ENCODE data around the gene TMBIM4. TPM values are rescaled to one million over a fixed set of nuclear protein-coding genes. Genes with fewer than 3 reads are reported as not detected.
"Not testable (repeated sequence)": the region's sequence is repeated elsewhere in the genome, so short reads cannot be mapped to it uniquely, and the experiment has no call there.

Gene TMBIM4
- 35.1 TPM for total RNA-seq

- DNase-seq (ENCODE audit: low spot score in 2 of 2) (peak; percentile 75 to 78), FAIRE-seq (no peak)
Measured at GRCh38 chr12:66169221-66170170, at the start of gene TMBIM4. Gene TMBIM4 (minus strand): TSS chr12:66169996. CDS start chr12:66169951, 45 bp downstream.

GRCh38 chr12:66217342-66217917 lies 47.6 kb upstream of the TMBIM4 start:
- FAIRE-seq: no peak
- DNase-seq (ENCODE audit: low spot score in 2 of 2): no peak

GRCh38 chr12:66213011-66213410 lies 43.2 kb upstream of the TMBIM4 start:
- not testable (repeated sequence) for FAIRE-seq; DNase-seq (ENCODE audit: low spot score in 2 of 2)

GRCh38 chr12:66211573-66211972 lies 41.8 kb upstream of the TMBIM4 start:
- not testable (repeated sequence) for DNase-seq (ENCODE audit: low spot score in 2 of 2); FAIRE-seq

GRCh38 chr12:66210840-66211239 lies 41.0 kb upstream of the TMBIM4 start:
- FAIRE-seq: no peak
- no peak for DNase-seq (ENCODE audit: low spot score in 2 of 2)

DNA sequence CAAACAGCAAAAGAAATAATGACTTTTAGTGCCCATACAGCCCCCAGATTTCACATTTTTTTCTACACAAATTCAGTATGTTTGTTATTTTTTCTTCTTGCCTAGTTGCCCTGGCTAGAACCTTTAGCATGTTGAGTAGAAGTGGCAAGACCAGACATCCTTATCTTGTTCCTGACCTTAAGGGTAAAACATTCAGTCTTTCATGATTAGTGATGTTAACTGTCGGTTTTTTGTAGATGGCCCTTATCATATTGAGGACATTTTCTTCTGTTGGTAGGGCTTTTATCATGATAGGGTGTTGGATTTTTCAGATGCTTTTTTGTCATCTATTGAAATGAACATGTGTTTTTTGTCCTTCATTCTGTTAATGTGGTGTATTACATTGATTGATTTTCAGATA lies 36.3 kb upstream of the TMBIM4 start:
- DNase-seq (ENCODE audit: low spot score in 2 of 2) (no peak), FAIRE-seq (no peak)

- FAIRE-seq (no peak), DNase-seq (ENCODE audit: low spot score in 2 of 2) (no peak)
Measured at GRCh38 chr12:66203820-66204219, 34.0 kb upstream of the TMBIM4 start.

- FAIRE-seq: no peak
- DNase-seq (ENCODE audit: low spot score in 2 of 2): no peak
Measured at GRCh38 chr12:66199831-66200509, 30.2 kb upstream of the TMBIM4 start.

DNA sequence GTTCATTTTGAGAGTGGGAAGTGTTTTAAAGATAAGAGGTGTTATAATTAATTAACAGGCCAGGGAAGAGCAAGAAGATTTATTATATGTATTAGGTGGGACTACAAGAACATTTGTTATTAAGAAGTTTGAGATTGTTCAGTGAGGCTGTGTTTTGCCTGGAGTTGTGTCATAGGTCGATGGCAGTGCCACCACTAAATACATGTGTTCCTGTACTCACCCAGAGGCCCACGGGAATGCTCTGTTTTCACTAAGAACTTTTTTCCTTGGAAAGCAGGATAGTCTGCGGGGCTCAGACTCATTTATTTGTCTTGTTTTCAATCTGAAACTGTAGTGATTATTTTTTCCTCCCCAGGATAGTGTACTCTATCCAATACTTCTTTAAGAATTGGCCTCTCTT lies 29.3 kb upstream of the TMBIM4 start:
- DNase-seq (ENCODE audit: low spot score in 2 of 2) (no peak), FAIRE-seq (no peak)

GRCh38 chr12:66197495-66197921 lies 27.7 kb upstream of the TMBIM4 start:
- FAIRE-seq: no peak
- no peak for DNase-seq (ENCODE audit: low spot score in 2 of 2)

DNA sequence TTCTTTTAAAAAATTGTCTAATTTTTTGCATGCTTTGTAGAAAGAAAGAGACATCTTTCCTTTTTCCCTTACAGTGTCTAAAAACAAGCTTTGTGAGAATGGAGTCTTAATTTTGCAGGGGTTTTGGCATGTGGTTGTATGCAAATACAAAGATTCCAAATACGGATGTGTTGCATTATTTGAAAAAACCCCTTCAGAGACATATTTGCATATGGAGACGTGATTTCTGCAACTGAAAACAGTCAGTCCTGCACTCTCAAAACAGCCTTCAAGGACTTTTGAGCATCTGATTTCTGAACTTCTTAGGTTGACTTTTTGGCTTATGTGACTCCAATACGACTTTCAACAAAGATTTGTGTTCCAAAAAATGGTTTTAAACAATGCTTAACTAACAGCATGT lies 27.0 kb upstream of the TMBIM4 start:
- FAIRE-seq (no peak), DNase-seq (ENCODE audit: low spot score in 2 of 2) (no peak)

GRCh38 chr12:66195242-66195641 lies 25.4 kb upstream of the TMBIM4 start:
- FAIRE-seq: no peak
- no peak for DNase-seq (ENCODE audit: low spot score in 2 of 2)

DNA sequence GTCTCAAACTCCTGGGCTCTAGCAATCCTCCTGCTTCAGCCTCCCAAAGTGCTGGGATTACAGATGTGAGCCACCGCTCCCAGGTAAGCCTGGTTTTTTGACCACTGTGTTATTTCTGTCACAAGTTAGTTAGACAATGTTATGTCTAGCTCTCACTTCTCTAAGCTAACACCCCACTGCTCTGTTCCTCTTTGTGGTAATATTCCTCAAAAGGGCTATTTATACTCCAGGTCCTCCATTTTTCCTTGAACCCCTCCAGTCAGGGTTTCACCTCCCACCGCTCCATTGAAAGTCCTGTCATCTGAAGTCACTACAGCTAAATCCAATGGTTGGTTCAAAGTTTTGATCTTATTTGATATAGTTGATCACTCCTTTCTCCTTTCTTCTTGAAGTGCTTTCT lies 24.3 kb upstream of the TMBIM4 start:
- DNase-seq (ENCODE audit: low spot score in 2 of 2): no peak
- FAIRE-seq: no peak

- FAIRE-seq (no peak), DNase-seq (ENCODE audit: low spot score in 2 of 2) (no peak)
Measured at GRCh38 chr12:66191547-66192126, 21.8 kb upstream of the TMBIM4 start.

DNA sequence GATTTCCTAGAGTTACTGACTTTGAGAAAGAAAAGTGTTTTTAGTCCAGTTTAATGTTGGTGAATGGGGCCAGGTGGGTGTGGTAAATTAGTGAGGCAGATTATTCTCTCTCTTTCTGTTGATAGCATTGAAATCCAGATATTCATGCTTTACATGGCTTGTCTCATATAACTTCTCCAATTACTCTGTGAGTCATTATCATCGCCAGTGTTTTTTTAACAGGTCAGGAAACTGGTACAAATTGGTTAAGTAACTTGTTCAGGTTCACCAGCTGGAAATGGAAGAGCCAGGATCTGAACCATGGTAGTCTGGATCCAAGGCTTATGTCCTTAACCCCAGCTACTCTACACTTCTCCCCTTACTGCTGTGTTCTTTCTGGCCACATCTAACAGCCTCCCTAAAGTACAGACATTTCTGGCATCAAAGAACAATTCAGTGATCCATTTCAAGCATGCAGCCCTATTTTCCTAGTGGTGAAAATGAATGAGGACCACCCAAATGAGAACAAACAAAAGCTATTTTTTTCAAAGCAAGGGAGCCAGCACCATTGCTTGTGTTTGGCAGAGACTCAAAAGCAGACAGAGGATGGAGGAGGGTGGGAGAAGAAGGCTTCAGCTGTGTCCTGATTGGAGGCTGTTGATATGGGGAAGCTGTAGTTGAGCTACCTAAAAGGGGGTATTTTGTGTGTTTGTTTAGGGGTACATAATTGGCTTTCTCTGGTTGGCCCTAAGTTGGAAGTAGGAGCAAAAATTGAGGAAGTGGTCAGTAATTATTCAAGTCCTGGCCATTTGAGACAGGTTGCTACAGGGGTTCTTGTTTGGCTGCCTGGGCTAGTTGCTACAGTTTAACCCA lies 20.9 kb upstream of the TMBIM4 start:
- no peak for FAIRE-seq
- DNase-seq (ENCODE audit: low spot score in 2 of 2): no peak

DNA sequence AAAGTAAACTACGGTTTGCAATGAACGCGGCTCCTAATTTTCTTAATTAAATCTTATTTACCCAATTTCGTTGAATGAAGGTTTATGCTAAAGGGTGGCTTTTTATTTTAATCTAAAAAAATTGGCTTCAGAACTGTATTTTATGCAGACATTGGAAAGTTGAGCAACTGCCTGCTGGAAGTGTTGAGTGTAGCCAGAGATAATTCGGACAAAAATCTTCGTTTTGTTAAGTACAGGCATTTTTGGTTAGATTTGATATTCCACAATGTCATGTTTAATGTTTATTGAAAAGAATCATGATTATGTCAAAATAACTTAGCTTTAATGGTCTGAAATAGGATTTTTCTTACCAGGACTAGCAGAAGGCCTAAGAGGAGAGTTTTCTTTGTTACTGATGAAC lies 20.1 kb upstream of the TMBIM4 start:
- DNase-seq (ENCODE audit: low spot score in 2 of 2) (no peak), FAIRE-seq (no peak)

- FAIRE-seq: no peak
- no peak for DNase-seq (ENCODE audit: low spot score in 2 of 2)
Measured at GRCh38 chr12:66189486-66189843, 19.7 kb upstream of the TMBIM4 start.

GRCh38 chr12:66188584-66189485 lies 19.0 kb upstream of the TMBIM4 start, which contains the start of gene IRAK3:
Gene IRAK3 (plus strand): TSS chr12:66189214. CDS start chr12:66189300, 86 bp downstream.
- FAIRE-seq: no peak

DNA sequence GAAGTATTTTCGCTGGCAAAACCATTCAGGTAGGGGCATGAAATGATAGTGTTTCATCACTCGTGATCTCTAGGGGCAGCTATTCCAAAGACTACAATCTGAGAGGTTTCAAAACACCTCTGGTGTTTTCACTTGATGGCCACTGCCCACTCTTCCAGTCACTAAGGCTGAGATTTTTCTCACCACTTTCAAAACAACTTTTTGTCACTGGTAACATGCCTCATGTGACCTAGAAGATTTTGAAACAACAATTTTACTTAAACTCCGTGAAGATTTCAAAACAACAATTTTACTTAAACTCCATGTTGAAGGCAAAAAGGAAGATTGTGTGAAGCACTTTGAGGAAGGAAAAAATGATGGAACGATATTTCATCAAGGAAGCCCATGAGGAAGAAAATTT lies 18.0 kb upstream of the TMBIM4 start:
- FAIRE-seq (no peak), DNase-seq (ENCODE audit: low spot score in 2 of 2) (no peak)

More at GRCh38 chr12:66188584-66189485, 19.0 kb upstream of the TMBIM4 start, which contains the start of gene IRAK3:
- peak; percentile 57 to 72 for DNase-seq (ENCODE audit: low spot score in 2 of 2)

Measured in frontal cortex (tissue), 4 donors.